Measurements from ENCODE around the gene KLHL4. TPM values are rescaled to one million over a fixed set of nuclear protein-coding genes. Genes with fewer than 3 reads are reported as not detected.

Gene KLHL4
- total and polyA plus RNA-seq, 2 of the 13 experiments (the other 11 are each of a cell fraction or from before 2014, with no cell fraction given): 0.15 TPM; not detected in 1

DNA sequence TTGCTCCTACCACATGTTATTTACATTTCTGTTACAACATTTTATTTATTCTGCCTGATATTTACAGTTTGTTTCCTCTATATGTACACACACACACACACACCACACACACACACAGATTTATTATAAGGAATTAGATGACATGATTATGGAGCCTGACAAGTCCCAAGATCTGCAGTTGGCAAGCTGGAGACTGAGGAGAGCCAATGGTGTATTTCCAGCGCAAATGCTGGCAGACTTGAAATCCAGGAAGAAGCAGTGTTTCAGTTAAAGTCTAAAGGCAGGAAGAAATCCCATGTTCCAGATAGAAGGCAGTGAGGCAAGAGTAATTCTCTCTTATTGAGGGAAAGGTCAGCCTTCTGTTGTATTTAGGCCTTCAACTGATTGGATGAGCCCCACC, 1.8 kb upstream of the KLHL4 start:
- TF ChIP-seq KAT7 (CRISPR knock-in tag; IDR thresholded peaks at IDR 0.05; ENCODE audit: borderline replicate concordance) (no peak), ZC3H13 (CRISPR knock-in tag; IDR thresholded peaks at IDR 0.05) (no peak), PHF8 (CRISPR knock-in tag; IDR thresholded peaks at IDR 0.05) (no peak), MYC (CRISPR knock-in tag; IDR thresholded peaks at IDR 0.05; ENCODE audit: borderline replicate concordance) (no peak), BCL6 (CRISPR knock-in tag; IDR thresholded peaks at IDR 0.05) (no peak), ZNF562 (CRISPR knock-in tag; IDR thresholded peaks at IDR 0.05; ENCODE audit: borderline replicate concordance) (no peak), SYNCRIP (IDR thresholded peaks at IDR 0.05; ENCODE audit: insufficient read depth, low read depth, low read length) (no peak), ZSCAN22 (CRISPR knock-in tag; IDR thresholded peaks at IDR 0.05) (no peak), ZNF687 (CRISPR knock-in tag; IDR thresholded peaks at IDR 0.05) (no peak), ISL2 (CRISPR knock-in tag; IDR thresholded peaks at IDR 0.05) (no peak), ZNF569 (CRISPR knock-in tag; IDR thresholded peaks at IDR 0.05; ENCODE audit: borderline replicate concordance) (no peak), MIER3 (CRISPR knock-in tag; IDR thresholded peaks at IDR 0.05; ENCODE audit: borderline replicate concordance) (no peak), ZGPAT (CRISPR knock-in tag; IDR thresholded peaks at IDR 0.05) (no peak)
- no peak overlapping the region for H2AFZ ChIP-seq (ENCODE audit: low read length)
- no peaks in the 10 kb centered on the region for H3K4me1 ChIP-seq (ENCODE audit: insufficient read depth, low read length)
- H3K27me3 ChIP-seq (ENCODE audit: control insufficient read depth in 1 of 2, insufficient read depth in 2 of 2, low read length in 2 of 2): no peaks in the 10 kb centered on the region
- ATAC-seq: no peak
- H3K9ac ChIP-seq (ENCODE audit: insufficient read depth, low read depth, low read length): no peak overlapping the region
- ChIA-PET POLR2A (no interaction called here), CTCF (ENCODE audit: low intra/inter-chr PET ratio, low total read pairs) (no interaction called here)
- intact Hi-C loops (cut with micrococcal nuclease; ENCODE audit: unreplicated experiment) (no loop called here), in situ Hi-C loops (cut with HindIII; ENCODE audit: extremely low pct_ligation_motif_present, low pct_unique_long_range_greater_than_20kb) (no loop called here)
- H3K4me2 ChIP-seq (ENCODE audit: low read depth, low read length): no peak overlapping the region
- no peak overlapping the region for H3K27ac ChIP-seq (ENCODE audit: extremely low read length, insufficient read depth, low read length)
- no peaks in the 10 kb centered on the region for H3K36me3 ChIP-seq (replicated peaks in 1 of 2; ENCODE audit: control insufficient read depth in 1 of 2, insufficient read depth in 2 of 2, low read length in 2 of 2)
- no peak for FAIRE-seq
- DNase-seq (ENCODE audit: low spot score): no peak
- no peak overlapping the region for H3K4me3 ChIP-seq (replicated peaks in 1 of 3; ENCODE audit: insufficient read depth in 1 of 3, low read depth in 2 of 3, low read length in 3 of 3)
- H3K9me3 ChIP-seq (ENCODE audit: low read length): no peaks in the 10 kb centered on the region
- WGBS (ENCODE audit: low lambda C conversion rate): 100% methylated on average over 1 of the region's 1 CpG
- H3K79me2 ChIP-seq (ENCODE audit: insufficient read depth, low read length): no peaks in the 10 kb centered on the region
- no TSS peak for BruUV-seq (replicated peaks)
- no peaks in the 10 kb centered on the region for H4K20me1 ChIP-seq (ENCODE audit: insufficient read depth, low read length)
